Adrenal gland (tissue), 12 donors: ENCODE results near the gene TNFSF8. TPM values are rescaled to one million over a fixed set of nuclear protein-coding genes. Genes with fewer than 3 reads are reported as not detected.

Source experiments
- DNase-seq, 7 donors: peaks; one replicate each; pipeline ENCODE4 v3.0.0-alpha.2; 2019 to 2020
- H3K27ac ChIP-seq, 5 donors: fragments of 200-600 bp; sonication (generic) in 4 of 5; 1 replicate in 3 of 5; 2 replicates in 2 of 5; pipeline versions ENCODE4 v1.5.1 to v1.8.0; 2016 to 2020; ENCODE audit warnings: mild to moderate bottlenecking in 1 of 5
- H3K27me3 ChIP-seq: fragments of 200-600 bp; 2 replicates; pipeline ENCODE4 v1.8.0; 2021
- H3K36me3 ChIP-seq, 2 donors: fragments of 200-600 bp; replicated peaks in 1 of 2; 1 replicate in 1 of 2; 2 replicates in 1 of 2; pipeline versions ENCODE4 v1.5.1 to v1.8.0; 2018 to 2022
- H3K4me1 ChIP-seq, 2 donors: fragments of 200-600 bp; replicated peaks in 1 of 2; 1 replicate in 1 of 2; 2 replicates in 1 of 2; pipeline versions ENCODE4 v1.5.1 to v1.8.0; 2018 to 2021
- H3K4me3 ChIP-seq, 4 donors: fragments of 200-600 bp; sonication (generic) in 3 of 4; one replicate each; pipeline ENCODE4 v1.5.1; 2016 to 2018
- H3K9me3 ChIP-seq, 3 donors: fragments of 200-600 bp; sonication (generic) in 1 of 3; replicated peaks in 1 of 3; 1 replicate in 2 of 3; 2 replicates in 1 of 3; pipeline versions ENCODE4 v1.5.1 to v1.8.0; 2016 to 2021
- POLR2A ChIP-seq, 2 donors: fragments of 450-650 bp; IDR thresholded peaks; one replicate each; pipeline ENCODE4 v1.6.1; 2017; ENCODE audit warnings: antibody characterized with exemption in 2 of 2, mild to moderate bottlenecking in 2 of 2, moderate library complexity in 1 of 2
- WGBS, 4 donors: extraction: QIAGEN DNeasy Blood & Tissue Kit in 2 of 4; methylation state at CpG; one replicate each; pipeline versions ENCODE4 v1.1.5 to v1.1.7; 2013 to 2017; 5-methylcytosine and 5-hydroxymethylcytosine counted together
- intact Hi-C, 2 donors: fragments of 100-400 bp; cut with DNase I; formaldehyde crosslinking; loops; one replicate each; pipeline versions ENCODE4 v1.14.1 to v1.15.0; 2022 to 2023
- polyA plus RNA-seq, 3 donors: library from polyadenylated mRNA; stranded (reverse); fragments of 200-250 nt in 2 of 3; fragments of 350-450 nt in 1 of 3; fragmentation: Illumina TruSeq in 1 of 3; extraction: RNeasy Lipid Tissue Mini Kit (QIAGEN cat#74804) in 1 of 3; gene quantifications; one replicate each; pipeline ENCODE4 v1.2.3, GENCODE V29; 2013 to 2014
- total RNA-seq, 9 donors: library from RNA; depleted of rRNA in 4 of 9; stranded (reverse); fragments of >200 nt in 4 of 9; fragments of 120-200 nt in 1 of 9; fragmentation: NEBNext Ultra II Directional in 1 of 9; extraction: Animal tissue kit (Norgen Biotek cat#: 25700) in 1 of 9; gene quantifications; one replicate each; pipeline versions ENCODE4 v1.1.0 to v1.2.4, GENCODE V29; 2013 to 2023
- TF ChIP-seq, protein P1 (sequence below), 6 experiments: fragments of 450-650 bp in 4 of 6; fragments of 200-600 bp in 2 of 6; sonication (generic) in 1 of 6; IDR thresholded peaks; 1 replicate in 5 of 6; 2 replicates in 1 of 6; pipeline versions ENCODE4 v1.5.1 to v1.8.0; 2016 to 2021; ENCODE audit warnings: antibody characterized with exemption in 6 of 6, mild to moderate bottlenecking in 2 of 6, moderate library complexity in 1 of 6
- donor health status: healthy with polysubstance abuse.
- donor health status: Bipolar disorder and iron deficiency.
- donor health status: DM: yes; HTN: yes; CAD: no.
- donor health status: DM: no; HTN: no; CAD: no.
- donor health status: DM: no; HTN: no; CAD: no.
- donor health status: DM: yes; HTN: yes; CAD: no.

The TNFSF8 gene
- total and polyA plus RNA-seq, 12 donors = 0.34 to 4.8 (median 1.4) TPM

DNA sequence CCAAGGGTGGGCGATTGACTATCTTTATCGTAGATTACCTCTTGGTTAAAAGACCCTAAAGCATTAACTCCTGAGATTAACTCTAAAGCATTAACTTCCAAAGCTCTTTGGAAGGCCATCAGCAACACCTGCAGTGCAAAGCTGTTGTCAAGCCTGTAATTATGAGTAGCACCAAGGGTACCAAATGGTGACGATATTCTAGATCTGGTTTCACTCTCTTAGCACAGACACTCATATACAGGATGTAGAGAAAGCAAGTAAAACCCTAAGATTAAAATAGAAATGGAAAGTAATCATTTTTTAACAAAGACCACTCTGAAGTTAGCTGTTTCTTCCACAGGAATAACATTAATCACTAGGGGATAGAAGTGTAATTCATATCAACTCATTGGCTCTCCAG is 29.9 kb upstream of the TNFSF8 start:
- H3K27ac ChIP-seq = no peak overlapping the region
- peaks cover 0 to 7% (median 0%) of the 10 kb centered on the region in 3 donors for H3K9me3 ChIP-seq
- 64 to 78% (median 75%) methylated on average over 3 of the region's 3 CpGs for WGBS, 4 donors
- no peaks in the 10 kb centered on the region for H3K27me3 ChIP-seq
- DNase-seq = no peak
- no peaks in the 10 kb centered on the region for H3K4me1 ChIP-seq
- H3K4me3 ChIP-seq = no peak overlapping the region
- TF ChIP-seq, protein P1, sequence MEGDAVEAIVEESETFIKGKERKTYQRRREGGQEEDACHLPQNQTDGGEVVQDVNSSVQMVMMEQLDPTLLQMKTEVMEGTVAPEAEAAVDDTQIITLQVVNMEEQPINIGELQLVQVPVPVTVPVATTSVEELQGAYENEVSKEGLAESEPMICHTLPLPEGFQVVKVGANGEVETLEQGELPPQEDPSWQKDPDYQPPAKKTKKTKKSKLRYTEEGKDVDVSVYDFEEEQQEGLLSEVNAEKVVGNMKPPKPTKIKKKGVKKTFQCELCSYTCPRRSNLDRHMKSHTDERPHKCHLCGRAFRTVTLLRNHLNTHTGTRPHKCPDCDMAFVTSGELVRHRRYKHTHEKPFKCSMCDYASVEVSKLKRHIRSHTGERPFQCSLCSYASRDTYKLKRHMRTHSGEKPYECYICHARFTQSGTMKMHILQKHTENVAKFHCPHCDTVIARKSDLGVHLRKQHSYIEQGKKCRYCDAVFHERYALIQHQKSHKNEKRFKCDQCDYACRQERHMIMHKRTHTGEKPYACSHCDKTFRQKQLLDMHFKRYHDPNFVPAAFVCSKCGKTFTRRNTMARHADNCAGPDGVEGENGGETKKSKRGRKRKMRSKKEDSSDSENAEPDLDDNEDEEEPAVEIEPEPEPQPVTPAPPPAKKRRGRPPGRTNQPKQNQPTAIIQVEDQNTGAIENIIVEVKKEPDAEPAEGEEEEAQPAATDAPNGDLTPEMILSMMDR (IDR thresholded peaks at IDR 0.05) = no peak
- no peak for TF ChIP-seq POLR2A (IDR thresholded peaks at IDR 0.05)
- intact Hi-C loops = no loop called here
- no peaks in the 10 kb centered on the region for H3K36me3 ChIP-seq

GRCh38 chr9:114958844-114959235 is 28.4 kb upstream of the TNFSF8 start:
- 62 to 85% (median 70%) methylated on average over 2 of the region's 2 CpGs for WGBS, 4 donors
- Histone ChIP-seq H3K27ac (peak overlapping the region in 2 of 5 donors; percentile 26 to 34), H3K27me3 (no peaks in the 10 kb centered on the region), H3K4me1 (no peaks in the 10 kb centered on the region), H3K4me3 (no peak overlapping the region), H3K9me3 (peaks cover 0 to 7% (median 0%) of the 10 kb centered on the region in 3 donors), H3K36me3 (no peaks in the 10 kb centered on the region)
- no peak for DNase-seq
- TF ChIP-seq POLR2A (IDR thresholded peaks at IDR 0.05) = no peak
- TF ChIP-seq, protein P1 (IDR thresholded peaks at IDR 0.05) = no peak
- intact Hi-C loops = no loop called here

DNA sequence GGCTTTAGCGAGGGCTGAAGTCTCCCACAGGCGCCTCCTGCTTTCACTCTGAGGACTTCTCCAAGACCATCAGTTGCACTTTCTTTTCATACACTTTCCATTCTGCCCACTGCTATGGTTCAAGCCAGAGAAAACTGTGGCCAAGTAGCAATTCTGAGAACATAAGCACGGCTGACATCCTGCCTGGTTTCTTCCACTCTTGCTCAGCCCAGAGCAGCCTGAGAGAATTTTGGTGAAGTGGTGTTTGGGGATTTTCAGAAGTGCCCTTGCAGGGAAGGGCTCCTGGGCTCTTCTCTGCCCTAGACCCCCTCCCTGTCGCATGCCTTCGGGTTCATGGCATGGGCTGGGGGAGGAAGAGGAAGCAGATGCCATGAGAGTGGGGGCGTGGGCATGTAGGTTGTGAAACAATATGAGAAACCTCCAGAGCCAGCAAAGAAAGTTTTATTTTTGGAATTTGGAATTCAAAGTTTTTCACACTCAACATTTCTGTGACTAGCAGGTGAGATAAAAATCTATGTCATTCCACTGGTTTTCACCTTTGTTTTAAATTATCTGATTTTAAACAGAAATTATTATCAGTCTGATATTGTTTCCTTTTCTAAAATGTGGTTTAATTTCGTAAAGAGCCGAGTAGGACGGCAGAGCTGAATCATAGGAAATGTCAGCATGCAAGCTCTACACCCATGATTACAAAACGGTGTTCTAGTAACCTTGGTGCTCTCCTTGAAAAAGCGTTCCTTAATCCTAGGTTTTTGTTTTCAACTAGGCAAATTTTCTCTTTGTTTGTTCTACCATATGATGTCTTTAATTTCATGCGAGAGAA is 27.8 kb upstream of the TNFSF8 start:
- TF ChIP-seq, protein P1 (IDR thresholded peaks at IDR 0.05) = no peak
- no peak for TF ChIP-seq POLR2A (IDR thresholded peaks at IDR 0.05)
- Histone ChIP-seq H3K36me3 (no peaks in the 10 kb centered on the region), H3K4me1 (peaks cover 0 to 6% of the 10 kb centered on the region in 2 donors), H3K4me3 (no peak overlapping the region), H3K27me3 (no peaks in the 10 kb centered on the region), H3K27ac (peak overlapping the region in 3 of 5 donors; percentile 34 to 74 (median 44)), H3K9me3 (peaks cover 0 to 7% (median 0%) of the 10 kb centered on the region in 3 donors)
- DNase-seq = peak; percentile 23 to 59 (median 41)
- 51 to 56% (median 55%) methylated on average over 12 of the region's 12 CpGs for WGBS, 4 donors
- intact Hi-C loops = no loop called here

GRCh38 chr9:114957558-114957957 is 27.2 kb upstream of the TNFSF8 start:
- intact Hi-C loops = no loop called here
- H3K9me3 ChIP-seq = peaks cover 0 to 7% (median 0%) of the 10 kb centered on the region in 3 donors
- DNase-seq = no peak
- H3K27ac ChIP-seq = peak overlapping the region in 3 of 5 donors; percentile 34 to 74 (median 44)
- H3K36me3 ChIP-seq = no peaks in the 10 kb centered on the region
- TF ChIP-seq POLR2A (IDR thresholded peaks at IDR 0.05) = no peak
- TF ChIP-seq, protein P1 (IDR thresholded peaks at IDR 0.05) = no peak
- H3K4me1 ChIP-seq = peaks cover 0 to 9% of the 10 kb centered on the region in 2 donors
- no peaks in the 10 kb centered on the region for H3K27me3 ChIP-seq
- WGBS, 4 donors = 70 to 81% (median 76%) methylated on average over 3 of the region's 3 CpGs
- H3K4me3 ChIP-seq = no peak overlapping the region
